H1 (cell line): ENCODE results near the gene KCNT1. TPM values are rescaled to one million over a fixed set of nuclear protein-coding genes. Genes with fewer than 3 reads are reported as not detected.
A peak's percentile ranks its signal among the peaks of the same experiment; 100 is the strongest.

Source experiments
- CTCF ChIA-PET: fragments of 300-600 bp; sonication (Branson Sonifier 250); formaldehyde crosslinking; loops from one replicate; lab custom pipeline; 2021; ENCODE audit not compliant: partially characterized antibody; lab: Charles Lee
- POLR2A ChIA-PET: fragments of 300-600 bp; sonication (Branson Sonifier 250); formaldehyde crosslinking; loops from one replicate; lab custom pipeline; 2021; ENCODE audit warnings: inconsistent platforms; ENCODE audit not compliant: partially characterized antibody; lab: Charles Lee
- DNase-seq, 2 experiments: peaks; one replicate each; pipeline versions ENCODE4 v3.0.0 to v3.0.0-alpha.2; 2010 to 2022; ENCODE audit warnings: low spot score in 2 of 2, low read depth in 1 of 2, mixed read lengths in 1 of 2
- FAIRE-seq: peaks from 2 replicates; lab custom pipeline; 2011; peaks lifted over from hg19 to GRCh38; lab: Jason Lieb, UNC
- H2AFZ ChIP-seq: 2 replicates; pipeline ENCODE4 v1.8.1; 2012; ENCODE audit warnings: low read length, inconsistent platforms
- H2AK5ac ChIP-seq: 2 replicates; pipeline ENCODE4 v1.6.1; 2013; ENCODE audit warnings: low read depth, low read length
- H2BK120ac ChIP-seq: replicated peaks from 2 replicates; pipeline ENCODE3; 2013; ENCODE audit warnings: low read depth, low read length, inconsistent platforms
- H2BK12ac ChIP-seq: 2 replicates; pipeline ENCODE4 v1.6.1; 2013; ENCODE audit warnings: low read depth, low read length
- H2BK15ac ChIP-seq: 2 replicates; pipeline ENCODE4 v1.6.1; 2013; ENCODE audit warnings: low read length
- H2BK20ac ChIP-seq: 2 replicates; pipeline ENCODE4 v1.6.1; 2013; ENCODE audit warnings: low read length
- H2BK5ac ChIP-seq: 2 replicates; pipeline ENCODE4 v1.6.1; 2013; ENCODE audit warnings: low read depth, low read length
- H3K14ac ChIP-seq: 2 replicates; pipeline ENCODE4 v1.6.1; 2013; ENCODE audit warnings: inconsistent platforms; ENCODE audit not compliant: insufficient read length
- H3K18ac ChIP-seq: 2 replicates; pipeline ENCODE4 v1.6.1; 2013; ENCODE audit warnings: low read length; ENCODE audit errors: extremely low read depth
- H3K23ac ChIP-seq: 2 replicates; pipeline ENCODE4 v1.6.1; 2013; ENCODE audit warnings: inconsistent platforms; ENCODE audit not compliant: insufficient read length
- H3K23me2 ChIP-seq: 2 replicates; pipeline ENCODE4 v1.6.1; 2013; ENCODE audit warnings: low read depth, low read length
- H3K27ac ChIP-seq: 2 replicates; pipeline ENCODE4 v1.6.1; 2011; ENCODE audit warnings: low read depth, low read length, inconsistent platforms
- H3K27me3 ChIP-seq, 4 experiments: replicated peaks in 1 of 4; 1 replicate in 1 of 4; 2 replicates in 3 of 4; pipeline versions ENCODE4 v1.6.1 to v1.8.1; 2011 to 2013; ENCODE audit warnings: low read length in 3 of 4, mild to moderate bottlenecking in 3 of 4, inconsistent platforms in 2 of 4, mixed read lengths in 2 of 4, moderate library complexity in 1 of 4; ENCODE audit not compliant: control insufficient read depth in 3 of 4, insufficient read depth in 3 of 4; ENCODE audit errors: extremely low read depth in 1 of 4
- H3K36me3 ChIP-seq, 4 experiments: 2 replicates each; pipeline versions ENCODE4 v1.6.1 to v1.8.1; 2011 to 2013; ENCODE audit warnings: mild to moderate bottlenecking in 4 of 4, low read length in 3 of 4, moderate library complexity in 2 of 4, control low read depth in 1 of 4, inconsistent platforms in 1 of 4; ENCODE audit not compliant: insufficient read depth in 4 of 4, control insufficient read depth in 2 of 4
- H3K4ac ChIP-seq: replicated peaks from 2 replicates; pipeline ENCODE3; 2013; ENCODE audit warnings: low read length, low read depth, mixed read lengths, inconsistent platforms; ENCODE audit not compliant: insufficient read length
- H3K4me1 ChIP-seq, 4 experiments: replicated peaks in 1 of 4; 1 replicate in 1 of 4; 2 replicates in 3 of 4; pipeline versions ENCODE4 v1.6.1 to v1.8.1; 2011 to 2013; ENCODE audit warnings: low read length in 3 of 4, inconsistent platforms in 2 of 4, mixed read lengths in 1 of 4; ENCODE audit not compliant: insufficient read depth in 4 of 4, control insufficient read depth in 3 of 4
- H3K4me2 ChIP-seq, 2 experiments: 2 replicates each; pipeline versions ENCODE4 v1.6.1 to v1.8.1; 2011 to 2013; ENCODE audit warnings: low read depth in 2 of 2, low read length in 2 of 2, control low read depth in 1 of 2, inconsistent platforms in 1 of 2, mild to moderate bottlenecking in 1 of 2; ENCODE audit not compliant: insufficient read depth in 1 of 2
- H3K4me3 ChIP-seq, 4 experiments: fragments of 200-600, 300-600 bp in 1 of 4; sonication (generic), shearing (Covaris generic), sonication (Bioruptor Twin) in 1 of 4; 2 replicates each; pipeline versions ENCODE4 v1.5.1 to v1.8.1; 2011 to 2016; ENCODE audit warnings: low read length in 4 of 4, low read depth in 3 of 4, control low read depth in 2 of 4, inconsistent platforms in 2 of 4, mild to moderate bottlenecking in 2 of 4, mixed read lengths in 1 of 4, moderate library complexity in 1 of 4; ENCODE audit not compliant: insufficient read depth in 2 of 4; ENCODE audit errors: extremely low read depth in 1 of 4
- H3K56ac ChIP-seq: replicated peaks from 2 replicates; pipeline ENCODE3; 2013; ENCODE audit warnings: low read depth, mild to moderate bottlenecking, mixed read lengths, low read length, inconsistent platforms; ENCODE audit not compliant: insufficient read length
- H3K79me1 ChIP-seq: 2 replicates; pipeline ENCODE4 v1.6.1; 2013; ENCODE audit warnings: low read depth, low read length, control low read depth
- H3K79me2 ChIP-seq, 2 experiments: 2 replicates each; pipeline versions ENCODE4 v1.6.1 to v1.8.1; 2012 to 2013; ENCODE audit warnings: low read length in 2 of 2, mild to moderate bottlenecking in 2 of 2, inconsistent platforms in 1 of 2; ENCODE audit not compliant: insufficient read depth in 2 of 2, control insufficient read depth in 1 of 2
- H3K9ac ChIP-seq, 4 experiments: replicated peaks in 1 of 4; 1 replicate in 1 of 4; 2 replicates in 3 of 4; pipeline versions ENCODE4 v1.6.1 to v1.8.1; 2011 to 2013; ENCODE audit warnings: low read depth in 3 of 4, low read length in 3 of 4, control low read depth in 2 of 4, mild to moderate bottlenecking in 2 of 4, moderate library complexity in 2 of 4, inconsistent platforms in 1 of 4; ENCODE audit errors: extremely low read depth in 1 of 4
- H3K9me3 ChIP-seq, 2 experiments: 2 replicates each; pipeline versions ENCODE4 v1.6.1 to v1.8.1; 2012 to 2013; ENCODE audit warnings: mild to moderate bottlenecking in 2 of 2, moderate library complexity in 2 of 2, control low read depth in 1 of 2, inconsistent platforms in 1 of 2, low read depth in 1 of 2, low read length in 1 of 2, mixed read lengths in 1 of 2; ENCODE audit not compliant: insufficient read depth in 2 of 2
- H4K20me1 ChIP-seq, 2 experiments: replicated peaks in 1 of 2; 2 replicates each; pipeline versions ENCODE3 to v1.8.1; 2011 to 2013; ENCODE audit warnings: inconsistent platforms in 2 of 2, low read length in 2 of 2, mild to moderate bottlenecking in 1 of 2; ENCODE audit not compliant: insufficient read depth in 2 of 2, control insufficient read depth in 1 of 2
- H4K5ac ChIP-seq: 2 replicates; pipeline ENCODE4 v1.6.1; 2013; ENCODE audit warnings: low read length, low read depth, mixed read lengths, inconsistent platforms; ENCODE audit not compliant: insufficient read length
- H4K8ac ChIP-seq: 2 replicates; pipeline ENCODE4 v1.8.0; 2013; ENCODE audit warnings: mild to moderate bottlenecking, moderate library complexity, low read length, inconsistent platforms; ENCODE audit not compliant: insufficient read depth; ENCODE audit errors: extremely low read depth
- H4K91ac ChIP-seq: replicated peaks from 2 replicates; pipeline ENCODE3; 2013; ENCODE audit warnings: low read length, mixed read lengths, inconsistent platforms; ENCODE audit not compliant: insufficient read length
- CBX5 ChIP-seq: fragments of 300-800, 300-1000 bp; sonication (generic); IDR thresholded peaks from 2 replicates; pipeline ENCODE4 v1.7.1; 2016; ENCODE audit warnings: antibody characterized with exemption, low read length, low read depth
- CEBPB ChIP-seq: IDR thresholded peaks from 2 replicates; pipeline ENCODE4 v1.6.1; 2012; ENCODE audit warnings: low read depth, low read length
- EGR1 ChIP-seq: IDR thresholded peaks from 2 replicates; pipeline ENCODE4 v1.6.1; 2011; ENCODE audit warnings: low read depth, low read length, borderline replicate concordance
- GTF2F1 ChIP-seq: IDR thresholded peaks from 2 replicates; pipeline ENCODE4 v1.6.1; 2012; ENCODE audit warnings: low read depth, low read length, improper control_type of control experiment, borderline replicate concordance
- JUND ChIP-seq: IDR thresholded peaks from 2 replicates; pipeline ENCODE4 v1.6.1; 2011; ENCODE audit warnings: mild to moderate bottlenecking, improper control_type of control experiment, low read length
- KDM4A ChIP-seq: IDR thresholded peaks from one replicate; pipeline ENCODE4 v1.7.1; 2012; ENCODE audit warnings: low read depth, mild to moderate bottlenecking, moderate library complexity, low read length, inconsistent platforms; ENCODE audit not compliant: severe bottlenecking
- RBBP5 ChIP-seq: IDR thresholded peaks from 2 replicates; pipeline ENCODE4 v1.7.1; 2012; ENCODE audit warnings: low read depth, mild to moderate bottlenecking, inconsistent platforms, low read length, moderate library complexity, borderline replicate concordance
- TAF1 ChIP-seq: IDR thresholded peaks from 2 replicates; pipeline ENCODE4 v1.6.1; 2011; ENCODE audit warnings: mild to moderate bottlenecking, low read depth, low read length
- TCF12 ChIP-seq: IDR thresholded peaks from 2 replicates; pipeline ENCODE4 v1.6.1; 2011; ENCODE audit warnings: low read depth, mild to moderate bottlenecking, low read length
- TEAD4 ChIP-seq: IDR thresholded peaks from 2 replicates; pipeline ENCODE4 v1.6.1; 2012; ENCODE audit warnings: low read depth, low read length, inconsistent platforms, mixed read lengths
- WGBS, 2 experiments: shearing (Covaris generic) in 1 of 2; methylation state at CpG; one replicate each; pipeline versions ENCODE4 v1.1.6 to v1.1.7; 2013 to 2015; ENCODE audit warnings: low lambda C conversion rate in 2 of 2, mixed read lengths in 2 of 2, inconsistent platforms in 1 of 2, low coverage in 1 of 2, missing lambda C conversion rate in 1 of 2; ENCODE audit not compliant: insufficient replicate concordance in 2 of 2, insufficient coverage in 1 of 2, insufficient read length in 1 of 2; ENCODE audit errors: extremely low coverage in 1 of 2, missing lambda C conversion rate in 1 of 2; 5-methylcytosine and 5-hydroxymethylcytosine counted together
- polyA plus RNA-seq, 7 experiments: library from polyadenylated mRNA; depleted of rRNA in 3 of 7; stranded (reverse) in 5 of 7; unstranded in 2 of 7; fragments of >200 nt in 5 of 7; fragments of 200-250 nt in 2 of 7; gene quantifications; 1 replicate in 5 of 7; 2 replicates in 1 of 7; 4 replicates in 1 of 7; pipeline versions ENCODE4 v1.2.1 to v1.2.3, GENCODE V29; 2011 to 2013; ENCODE audit warnings: missing spikeins in 2 of 7, mixed read lengths in 2 of 7
- total RNA-seq: library from RNA; stranded (reverse); fragmentation: NEBNext Ultra II Directional; extraction: Animal tissue kit (Norgen Biotek cat#: 25700); gene quantifications from 2 replicates; pipeline ENCODE4 v1.2.1, GENCODE V29; 2021
- TF ChIP-seq, protein P1 (sequence below): IDR thresholded peaks from 2 replicates; pipeline ENCODE4 v1.6.1; 2012; ENCODE audit warnings: low read length, inconsistent platforms

Gene KCNT1
- total and polyA plus RNA-seq, 2 of the 8 experiments (the other 6 are each of a cell fraction or from before 2014, with no cell fraction given): 0.13 to 0.20 TPM

DNA sequence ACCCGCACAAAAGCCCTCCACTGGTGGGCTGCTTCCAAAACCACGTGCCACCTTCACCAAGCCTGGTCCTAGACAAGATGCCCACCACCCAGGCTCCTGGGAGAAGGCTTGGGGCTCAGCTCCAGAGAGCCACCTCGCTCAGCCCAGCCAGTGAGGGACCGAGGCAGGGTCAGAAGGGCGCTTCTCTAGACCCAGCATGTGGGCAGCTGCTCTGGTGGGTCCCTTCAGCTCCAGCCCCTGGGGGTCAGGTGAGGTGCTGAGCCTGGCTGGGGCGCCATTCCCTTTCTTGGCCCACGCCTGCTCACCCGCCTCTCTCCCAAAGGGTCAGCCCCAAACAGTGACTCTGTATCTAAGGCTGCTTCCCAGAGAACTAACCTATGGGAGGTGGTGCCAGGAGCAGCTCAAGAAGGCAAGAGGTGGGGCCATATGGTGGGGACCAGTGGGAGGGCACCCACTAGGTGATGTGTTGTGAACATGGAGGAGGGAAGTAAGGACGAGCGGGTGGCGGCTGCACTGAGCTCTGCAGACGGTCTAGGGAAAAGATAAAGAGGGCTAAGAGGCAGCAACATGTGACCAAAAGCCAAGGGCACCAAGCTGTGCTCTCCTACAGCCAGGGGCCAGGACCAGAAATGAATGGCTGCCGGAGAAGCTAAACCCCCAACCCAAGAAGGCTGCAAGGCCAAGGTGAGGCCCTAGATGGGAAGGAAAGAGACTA, 126.0 kb downstream of the KCNT1 start:
- Histone ChIP-seq H2BK12ac (no peak overlapping the region), H2BK20ac (no peak overlapping the region), H2BK5ac (no peak overlapping the region), H3K14ac (no peak overlapping the region), H4K20me1 (peaks cover 0 to 9% of the 10 kb centered on the region in 2 experiments), H3K27ac (no peak overlapping the region), H3K4ac (no peak overlapping the region), H4K8ac (no peak overlapping the region; the same call in 1 of the 2 replicates), H2BK15ac (no peak overlapping the region), H4K5ac (no peak overlapping the region), H3K4me1 (no peaks in the 10 kb centered on the region), H3K18ac (peak overlapping the region; percentile 19; the same call in 1 of the 2 replicates), H3K23me2 (no peaks in the 10 kb centered on the region), H2AK5ac (no peak overlapping the region), H3K79me2 (peaks cover 0 to 59% of the 10 kb centered on the region in 2 experiments; a peak in 2 of 4 replicates), H3K4me3 (no peak overlapping the region), H3K23ac (no peak overlapping the region), H3K9me3 (no peaks in the 10 kb centered on the region), H3K56ac (no peak overlapping the region), H3K27me3 (no peaks in the 10 kb centered on the region), H3K79me1 (peaks cover 8% of the 10 kb centered on the region; the same call in 1 of the 2 replicates), H2AFZ (no peak overlapping the region), H3K4me2 (no peak overlapping the region), H3K36me3 (peaks cover 10 to 15% (median 12%) of the 10 kb centered on the region in 4 experiments), H2BK120ac (no peak overlapping the region), H3K9ac (no peak overlapping the region), H4K91ac (no peak overlapping the region)
- 85% methylated on average over 11 of the region's 13 CpGs; no CpG with 5 or more reads in 1 of the 2 experiments for WGBS, 2 experiments
- DNase-seq (no peak), FAIRE-seq (no peak)
- CTCF ChIA-PET: interaction anchor here (0.7 to 1.4 kb wide), 4 partner anchors 13 to 301 kb away, joined by 3 to 4 read pairs (median 4); no protein-coding TSS in a partner anchor
- POLR2A ChIA-PET: no interaction called here
- no peak for TF ChIP-seq TAF1
- TF ChIP-seq RBBP5: no peak
- no peak for TF ChIP-seq CBX5
- TF ChIP-seq EGR1: no peak
- no peak for TF ChIP-seq TEAD4
- TF ChIP-seq, protein P1, sequence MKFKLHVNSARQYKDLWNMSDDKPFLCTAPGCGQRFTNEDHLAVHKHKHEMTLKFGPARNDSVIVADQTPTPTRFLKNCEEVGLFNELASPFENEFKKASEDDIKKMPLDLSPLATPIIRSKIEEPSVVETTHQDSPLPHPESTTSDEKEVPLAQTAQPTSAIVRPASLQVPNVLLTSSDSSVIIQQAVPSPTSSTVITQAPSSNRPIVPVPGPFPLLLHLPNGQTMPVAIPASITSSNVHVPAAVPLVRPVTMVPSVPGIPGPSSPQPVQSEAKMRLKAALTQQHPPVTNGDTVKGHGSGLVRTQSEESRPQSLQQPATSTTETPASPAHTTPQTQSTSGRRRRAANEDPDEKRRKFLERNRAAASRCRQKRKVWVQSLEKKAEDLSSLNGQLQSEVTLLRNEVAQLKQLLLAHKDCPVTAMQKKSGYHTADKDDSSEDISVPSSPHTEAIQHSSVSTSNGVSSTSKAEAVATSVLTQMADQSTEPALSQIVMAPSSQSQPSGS: no peak
- no peak for TF ChIP-seq TCF12
- TF ChIP-seq CEBPB: no peak
- TF ChIP-seq GTF2F1: no peak
- no peak for TF ChIP-seq KDM4A
- no peak for TF ChIP-seq JUND
